ENCODE results near the gene KCTD2. TPM values are rescaled to one million over a fixed set of nuclear protein-coding genes. Genes with fewer than 3 reads are reported as not detected.
"Not testable (repeated sequence)": the region's sequence is repeated elsewhere in the genome, so short reads cannot be mapped to it uniquely, and the experiment has no call there.

KCTD2 gene
- total and polyA plus RNA-seq, 2 experiments from 2014 or later, result 20.7 to 24.4 TPM

GRCh38 chr17:75033346-75034235 is 13.4 kb upstream of the KCTD2 start:
- Histone ChIP-seq H3K27me3 (no peaks in the 10 kb centered on the region), H3K4me1 (ENCODE audit: low read depth) (no peaks in the 10 kb centered on the region), H3K27ac (no peak overlapping the region), H3K36me3 (peaks cover 4% of the 10 kb centered on the region), H3K9me3 (ENCODE audit: low read depth) (no peaks in the 10 kb centered on the region), H3K4me3 (peak overlapping the region; percentile 67)
- peak; percentile 89 to 91 for DNase-seq (ENCODE audit: low read depth in 1 of 2, low spot score in 1 of 2)
- TF ChIP-seq CTCF (IDR thresholded peaks at IDR 0.05; ENCODE audit: low read depth, low read length), result no peak

- H3K4me3 ChIP-seq, result peak overlapping the region; percentile 67
- peaks cover 12% of the 10 kb centered on the region for H3K36me3 ChIP-seq
- no peaks in the 10 kb centered on the region for H3K4me1 ChIP-seq (ENCODE audit: low read depth)
- peak; percentile 89 for DNase-seq (ENCODE audit: low read depth in 1 of 2, low spot score in 1 of 2)
- H3K27ac ChIP-seq, result peak overlapping the region; percentile 91
- H3K27me3 ChIP-seq, result no peaks in the 10 kb centered on the region
- H3K9me3 ChIP-seq (ENCODE audit: low read depth), result no peaks in the 10 kb centered on the region
- peak; percentile 18 for TF ChIP-seq CTCF (IDR thresholded peaks at IDR 0.05; ENCODE audit: low read depth, low read length)
Measured at GRCh38 chr17:75034236-75034908, 12.7 kb upstream of the KCTD2 start.

GRCh38 chr17:75036643-75037268 is 10.3 kb upstream of the KCTD2 start:
- no peaks in the 10 kb centered on the region for H3K9me3 ChIP-seq (ENCODE audit: low read depth)
- peaks cover 24% of the 10 kb centered on the region for H3K36me3 ChIP-seq
- peak overlapping the region; percentile 75 for H3K27ac ChIP-seq
- no peaks in the 10 kb centered on the region for H3K27me3 ChIP-seq
- no peak for TF ChIP-seq CTCF (IDR thresholded peaks at IDR 0.05; ENCODE audit: low read depth, low read length)
- DNase-seq (ENCODE audit: low read depth in 1 of 2, low spot score in 1 of 2), result peak; percentile 11 to 86
- no peaks in the 10 kb centered on the region for H3K4me1 ChIP-seq (ENCODE audit: low read depth)
- H3K4me3 ChIP-seq, result no peak overlapping the region

- Histone ChIP-seq H3K27ac (no peak overlapping the region), H3K9me3 (ENCODE audit: low read depth) (no peaks in the 10 kb centered on the region), H3K36me3 (peaks cover 28% of the 10 kb centered on the region), H3K27me3 (no peaks in the 10 kb centered on the region), H3K4me3 (no peak overlapping the region), H3K4me1 (ENCODE audit: low read depth) (no peaks in the 10 kb centered on the region)
- DNase-seq (ENCODE audit: low read depth in 1 of 2, low spot score in 1 of 2), result no peak
- no peak for TF ChIP-seq CTCF (IDR thresholded peaks at IDR 0.05; ENCODE audit: low read depth, low read length)
Measured at GRCh38 chr17:75039238-75039637, 7.8 kb upstream of the KCTD2 start.

- Histone ChIP-seq H3K27me3 (no peaks in the 10 kb centered on the region), H3K36me3 (peaks cover 28% of the 10 kb centered on the region), H3K4me3 (no peak overlapping the region), H3K9me3 (ENCODE audit: low read depth) (no peaks in the 10 kb centered on the region), H3K4me1 (ENCODE audit: low read depth) (no peaks in the 10 kb centered on the region), H3K27ac (no peak overlapping the region)
- DNase-seq (ENCODE audit: low read depth in 1 of 2, low spot score in 1 of 2), result no peak
- no peak for TF ChIP-seq CTCF (IDR thresholded peaks at IDR 0.05; ENCODE audit: low read depth, low read length)
Measured at GRCh38 chr17:75041656-75042280, 5.3 kb upstream of the KCTD2 start.

- H3K4me1 ChIP-seq (ENCODE audit: low read depth); H3K9me3 ChIP-seq (ENCODE audit: low read depth); H3K27me3 ChIP-seq; DNase-seq (ENCODE audit: low read depth in 1 of 2, low spot score in 1 of 2); H3K27ac ChIP-seq; H3K4me3 ChIP-seq: not testable (repeated sequence)
- peaks cover 21% of the 10 kb centered on the region for H3K36me3 ChIP-seq
Measured at GRCh38 chr17:75043789-75044188, 3.2 kb upstream of the KCTD2 start.
